GM21717 (cell line): ENCODE results near the gene ATP6V0B.
A peak's percentile ranks its signal among the peaks of the same experiment; 100 is the strongest.

ENCODE experiments used
- ATAC-seq: cut with Tn5 transposase; IDR thresholded peaks from one replicate; pipeline ENCODE4 v1.9.1; 2021; ENCODE audit warnings: mild to moderate bottlenecking, moderate library complexity; ENCODE audit not compliant: unreplicated experiment

The ATP6V0B gene

GRCh38 chr1:43945674-43946235 is 29.0 kb upstream of the ATP6V0B start:
- no peak for ATAC-seq

GRCh38 chr1:43946236-43947060 is 28.3 kb upstream of the ATP6V0B start, which contains the start of gene IPO13:
Gene IPO13 (plus strand): TSS chr1:43946950. CDS start chr1:43947601, 651 bp downstream.
- ATAC-seq: peak; percentile 90

GRCh38 chr1:43947061-43947873 is 27.5 kb upstream of the ATP6V0B start:
- ATAC-seq: peak; percentile 23

GRCh38 chr1:43947874-43948437 is 26.8 kb upstream of the ATP6V0B start:
- ATAC-seq: no peak

- ATAC-seq: no peak
These were observed 25.1 kb upstream of the ATP6V0B start for GRCh38 chr1:43949678-43950077.

GRCh38 chr1:43951021-43951985 is 23.5 kb upstream of the ATP6V0B start:
- no peak for ATAC-seq

- ATAC-seq: no peak
These were observed 21.9 kb upstream of the ATP6V0B start for GRCh38 chr1:43952731-43953346.

GRCh38 chr1:43953361-43953760 is 21.4 kb upstream of the ATP6V0B start:
- ATAC-seq: no peak

- ATAC-seq: no peak
These were observed 20.7 kb upstream of the ATP6V0B start for GRCh38 chr1:43954036-43954435.

- ATAC-seq: no peak
These were observed 18.5 kb upstream of the ATP6V0B start for GRCh38 chr1:43956234-43956633.

- ATAC-seq: no peak
These were observed 17.2 kb upstream of the ATP6V0B start for GRCh38 chr1:43957407-43958040.

GRCh38 chr1:43958351-43959255 is 16.2 kb upstream of the ATP6V0B start:
- no peak for ATAC-seq

- ATAC-seq: no peak
These were observed 14.0 kb upstream of the ATP6V0B start for GRCh38 chr1:43960798-43961197.

- no peak for ATAC-seq
These were observed 13.1 kb upstream of the ATP6V0B start for GRCh38 chr1:43961692-43962091.

- no peak for ATAC-seq
These were observed 12.4 kb upstream of the ATP6V0B start for GRCh38 chr1:43962324-43962723.

- ATAC-seq: no peak
These were observed 11.8 kb upstream of the ATP6V0B start for GRCh38 chr1:43963006-43963405.

GRCh38 chr1:43963890-43964289 is 10.9 kb upstream of the ATP6V0B start:
- no peak for ATAC-seq

GRCh38 chr1:43965316-43965715 is 9.4 kb upstream of the ATP6V0B start:
- no peak for ATAC-seq
